ENCODE data around the gene SHC4. TPM values are rescaled to one million over a fixed set of nuclear protein-coding genes. Genes with fewer than 3 reads are reported as not detected.
A peak's percentile ranks its signal among the peaks of the same experiment; 100 is the strongest.

Gene SHC4
- total and polyA plus RNA-seq, 7 donors = 0.10 to 1.0 (median 0.25) TPM; not detected in 1

GRCh38 chr15:48925714-48926223, 38.0 kb downstream of the SHC4 start:
- ATAC-seq (peak; percentile 56 to 71 (median 62)), DNase-seq (no peak)
- Histone ChIP-seq H3K27ac (no peak overlapping the region), H3K9me3 (no peaks in the 10 kb centered on the region), H3K4me3 (no peak overlapping the region), H3K4me1 (no peaks in the 10 kb centered on the region), H3K36me3 (ENCODE audit: insufficient read depth in 1 of 2, low read depth in 1 of 2) (no peaks in the 10 kb centered on the region), H3K27me3 (ENCODE audit: insufficient read depth in 3 of 3, low read length in 2 of 3) (peaks cover 0 to 4% (median 0%) of the 10 kb centered on the region in 3 donors)
- 33 to 43% (median 35%) methylated on average over 9 of the region's 9 CpGs for WGBS, 3 donors
- TF ChIP-seq CTCF (IDR thresholded peaks at IDR 0.05) = no peak
- intact Hi-C loops (cut with DNase I) = no loop called here

DNA sequence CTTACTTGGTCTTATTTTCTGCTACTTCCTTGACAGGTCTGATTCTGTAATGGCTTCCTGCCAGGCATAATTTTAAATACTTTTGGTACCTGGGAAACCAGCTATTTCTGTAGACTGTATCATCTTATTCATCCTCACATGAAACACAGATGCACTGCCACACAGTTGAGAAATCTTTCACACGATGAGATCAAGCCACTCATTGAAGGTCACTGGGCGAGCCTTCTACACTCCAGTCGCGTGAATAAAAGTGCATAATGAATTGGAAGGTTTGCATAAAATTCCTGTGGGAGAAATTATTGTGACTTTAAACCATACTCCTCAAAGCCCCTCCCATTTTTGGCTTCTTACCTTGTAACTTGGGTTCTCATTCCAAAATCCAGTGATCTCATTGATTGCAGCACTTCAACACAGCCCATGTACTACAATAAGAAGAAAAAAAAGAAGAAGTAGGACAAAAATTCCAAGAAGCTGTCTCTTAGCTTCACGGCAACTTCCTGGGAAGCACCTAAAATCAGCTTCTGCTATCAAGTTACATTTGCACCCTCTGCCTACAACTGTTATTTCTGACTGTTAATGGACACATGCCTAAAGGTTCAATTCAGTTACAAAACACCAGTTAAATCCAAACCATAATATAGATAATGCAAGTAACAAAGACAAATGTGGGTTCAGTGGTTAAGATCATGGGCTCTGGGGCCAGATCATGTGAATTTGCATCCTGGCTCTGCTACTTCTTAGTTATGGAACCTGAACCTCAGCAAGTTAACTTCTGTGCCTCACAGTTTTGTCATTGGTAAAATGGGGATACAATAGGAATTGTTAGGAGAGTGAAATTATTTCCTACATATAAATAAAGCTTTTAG, 39.0 kb downstream of the SHC4 start:
- Histone ChIP-seq H3K27me3 (ENCODE audit: insufficient read depth in 3 of 3, low read length in 2 of 3) (peaks cover 0 to 4% (median 0%) of the 10 kb centered on the region in 3 donors), H3K4me1 (no peaks in the 10 kb centered on the region), H3K36me3 (ENCODE audit: insufficient read depth in 1 of 2, low read depth in 1 of 2) (no peaks in the 10 kb centered on the region), H3K9me3 (no peaks in the 10 kb centered on the region), H3K27ac (no peak overlapping the region), H3K4me3 (no peak overlapping the region)
- TF ChIP-seq CTCF (IDR thresholded peaks at IDR 0.05) = no peak
- 72 to 74% (median 73%) methylated on average over 5 of the region's 5 CpGs for WGBS, 3 donors
- DNase-seq (no peak), ATAC-seq (peak in 1 of 4 donors; percentile 29)
- intact Hi-C loops (cut with DNase I) = no loop called here

DNA sequence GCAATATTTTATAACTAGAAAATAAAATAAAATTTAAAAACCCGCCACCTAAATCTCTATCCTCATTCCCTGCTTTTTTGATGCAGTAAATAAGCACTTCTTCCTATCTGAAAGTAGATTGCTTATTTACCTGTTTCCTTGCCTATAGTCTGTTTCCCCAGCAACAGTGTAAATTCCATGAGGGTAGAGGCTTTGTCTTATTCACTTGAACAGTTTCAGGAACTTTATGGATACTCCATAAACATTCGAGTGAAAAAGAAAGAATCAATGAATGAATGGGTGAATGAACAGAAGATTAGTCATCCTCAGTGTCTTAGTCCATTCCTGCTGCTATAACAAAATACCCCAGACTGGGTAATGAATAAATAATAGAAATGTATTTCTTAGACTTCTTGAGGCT, 41.7 kb downstream of the SHC4 start:
- no peak overlapping the region for H3K27ac ChIP-seq
- no peaks in the 10 kb centered on the region for H3K4me1 ChIP-seq
- ATAC-seq = no peak

DNA sequence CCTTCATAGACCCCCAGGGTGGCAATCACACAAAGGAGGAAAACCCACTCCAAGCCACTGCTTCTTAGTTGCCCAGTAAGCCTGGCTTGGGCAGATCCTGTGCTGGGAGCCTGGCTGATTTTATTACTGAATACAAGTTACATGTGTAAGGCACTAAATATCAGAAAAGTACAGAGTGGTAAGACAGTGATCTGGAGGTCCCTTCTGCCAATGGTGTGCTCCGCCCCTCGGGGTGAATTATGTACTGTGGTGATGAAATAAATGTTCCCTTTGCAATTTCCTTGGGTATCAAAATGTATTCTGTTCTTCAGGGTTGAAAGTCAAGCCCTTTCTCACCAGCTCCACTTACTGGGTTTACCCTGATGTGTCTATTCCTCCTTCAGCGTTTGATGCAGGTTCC, 47.0 kb downstream of the SHC4 start:
- intact Hi-C loops (cut with DNase I) = no loop called here
- no peaks in the 10 kb centered on the region for H3K36me3 ChIP-seq (ENCODE audit: insufficient read depth in 1 of 2, low read depth in 1 of 2)
- no peaks in the 10 kb centered on the region for H3K4me1 ChIP-seq
- ATAC-seq (no peak), DNase-seq (no peak)
- H3K4me3 ChIP-seq = no peak overlapping the region
- H3K9me3 ChIP-seq = no peaks in the 10 kb centered on the region
- H3K27me3 ChIP-seq (ENCODE audit: insufficient read depth in 3 of 3, low read length in 2 of 3) = no peaks in the 10 kb centered on the region
- 75 to 90% (median 77%) methylated on average over 3 of the region's 3 CpGs for WGBS, 3 donors
- no peak overlapping the region for H3K27ac ChIP-seq
- TF ChIP-seq CTCF (IDR thresholded peaks at IDR 0.05) = no peak

More for the DNA sequence above, 41.7 kb downstream of the SHC4 start:
- Histone ChIP-seq H3K4me3 (no peak overlapping the region), H3K36me3 (ENCODE audit: insufficient read depth in 1 of 2, low read depth in 1 of 2) (no peaks in the 10 kb centered on the region), H3K9me3 (no peaks in the 10 kb centered on the region), H3K27me3 (ENCODE audit: insufficient read depth in 3 of 3, low read length in 2 of 3) (no peaks in the 10 kb centered on the region)
- WGBS, 3 donors = 96 to 98% (median 97%) methylated on average over 2 of the region's 2 CpGs
- DNase-seq = no peak
- intact Hi-C loops (cut with DNase I) = no loop called here
- TF ChIP-seq CTCF (IDR thresholded peaks at IDR 0.05) = no peak

All from psoas muscle (tissue), 8 donors.